Neural progenitor cell (in vitro differentiated cells): ENCODE results near the gene GOLIM4.

ENCODE experiments used
- EZH2 ChIP-seq: fragments of 200-600 bp; sonication (generic); IDR thresholded peaks from 2 replicates; pipeline ENCODE4 v1.6.1; 2017; ENCODE audit warnings: antibody characterized with exemption, mild to moderate bottlenecking, moderate library complexity
- EZH2phosphoT487 ChIP-seq: fragments of 200-600 bp; sonication (generic); IDR thresholded peaks from 2 replicates; pipeline ENCODE4 v1.6.1; 2017; ENCODE audit warnings: antibody characterized with exemption
- TF ChIP-seq, protein P1 (sequence below): fragments of 200-600 bp; sonication (generic); IDR thresholded peaks from 2 replicates; pipeline ENCODE4 v1.5.1; 2017; ENCODE audit warnings: antibody characterized with exemption, mild to moderate bottlenecking

DNA sequence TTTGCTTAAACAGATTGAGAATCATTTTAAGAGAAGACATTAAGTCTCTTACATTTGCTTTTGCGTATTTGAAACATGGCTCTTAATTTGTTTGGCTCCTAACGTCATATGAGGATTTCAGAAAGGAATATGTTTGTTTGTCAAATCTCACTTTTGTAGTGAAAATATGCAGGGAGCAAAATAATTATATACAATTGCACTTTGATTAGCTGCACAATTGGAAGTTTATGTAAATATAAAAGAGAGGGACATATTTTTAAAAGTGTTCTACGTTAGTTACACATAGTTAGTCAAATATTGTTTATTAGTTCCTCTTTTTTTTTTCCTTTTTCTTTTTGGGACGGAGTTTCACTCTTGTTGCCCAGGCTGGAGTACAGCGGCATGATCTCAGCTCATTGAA, 42.7 kb upstream of the GOLIM4 start:
- TF ChIP-seq, protein P1, sequence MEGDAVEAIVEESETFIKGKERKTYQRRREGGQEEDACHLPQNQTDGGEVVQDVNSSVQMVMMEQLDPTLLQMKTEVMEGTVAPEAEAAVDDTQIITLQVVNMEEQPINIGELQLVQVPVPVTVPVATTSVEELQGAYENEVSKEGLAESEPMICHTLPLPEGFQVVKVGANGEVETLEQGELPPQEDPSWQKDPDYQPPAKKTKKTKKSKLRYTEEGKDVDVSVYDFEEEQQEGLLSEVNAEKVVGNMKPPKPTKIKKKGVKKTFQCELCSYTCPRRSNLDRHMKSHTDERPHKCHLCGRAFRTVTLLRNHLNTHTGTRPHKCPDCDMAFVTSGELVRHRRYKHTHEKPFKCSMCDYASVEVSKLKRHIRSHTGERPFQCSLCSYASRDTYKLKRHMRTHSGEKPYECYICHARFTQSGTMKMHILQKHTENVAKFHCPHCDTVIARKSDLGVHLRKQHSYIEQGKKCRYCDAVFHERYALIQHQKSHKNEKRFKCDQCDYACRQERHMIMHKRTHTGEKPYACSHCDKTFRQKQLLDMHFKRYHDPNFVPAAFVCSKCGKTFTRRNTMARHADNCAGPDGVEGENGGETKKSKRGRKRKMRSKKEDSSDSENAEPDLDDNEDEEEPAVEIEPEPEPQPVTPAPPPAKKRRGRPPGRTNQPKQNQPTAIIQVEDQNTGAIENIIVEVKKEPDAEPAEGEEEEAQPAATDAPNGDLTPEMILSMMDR, result no peak
- no peak for TF ChIP-seq EZH2
- no peak for TF ChIP-seq EZH2phosphoT487
